HG03565 (cell line): ENCODE measurements around the gene MOCOS.

Experiments
- ATAC-seq: cut with Tn5 transposase; IDR thresholded peaks from one replicate; pipeline ENCODE4 v1.9.1; 2021; ENCODE audit warnings: mild to moderate bottlenecking, moderate library complexity; ENCODE audit not compliant: unreplicated experiment

MOCOS gene

GRCh38 chr18:36262971-36263370 lies 75.7 kb downstream of the MOCOS start:
- ATAC-seq, result no peak

GRCh38 chr18:36264283-36264682 lies 77.0 kb downstream of the MOCOS start:
- no peak for ATAC-seq

GRCh38 chr18:36265015-36265414 lies 77.7 kb downstream of the MOCOS start:
- no peak for ATAC-seq

GRCh38 chr18:36269157-36269556 lies 81.9 kb downstream of the MOCOS start:
- no peak for ATAC-seq

GRCh38 chr18:36271153-36271552 lies 83.9 kb downstream of the MOCOS start:
- ATAC-seq, result no peak

- ATAC-seq, result no peak
Measured at GRCh38 chr18:36273347-36273746, 86.0 kb downstream of the MOCOS start.

GRCh38 chr18:36274083-36274715 lies 86.9 kb downstream of the MOCOS start:
- no peak for ATAC-seq

- no peak for ATAC-seq
Measured at GRCh38 chr18:36275561-36275960, 88.3 kb downstream of the MOCOS start.

GRCh38 chr18:36279001-36279400 lies 91.7 kb downstream of the MOCOS start:
- ATAC-seq, result no peak

- ATAC-seq, result no peak
Measured at GRCh38 chr18:36281936-36282335, 94.6 kb downstream of the MOCOS start.

- no peak for ATAC-seq
Measured at GRCh38 chr18:36283448-36283847, 96.2 kb downstream of the MOCOS start.

- ATAC-seq, result no peak
Measured at GRCh38 chr18:36284268-36284667, 97.0 kb downstream of the MOCOS start.

GRCh38 chr18:36284671-36285295 lies 97.5 kb downstream of the MOCOS start:
- no peak for ATAC-seq

- no peak for ATAC-seq
Measured at GRCh38 chr18:36287653-36288052, 100.4 kb downstream of the MOCOS start.

GRCh38 chr18:36288689-36289088 lies 101.4 kb downstream of the MOCOS start:
- no peak for ATAC-seq

- no peak for ATAC-seq
Measured at GRCh38 chr18:36294031-36294430, 106.7 kb downstream of the MOCOS start.

GRCh38 chr18:36295214-36295613 lies 107.9 kb downstream of the MOCOS start:
- no peak for ATAC-seq

GRCh38 chr18:36295880-36296301 lies 108.6 kb downstream of the MOCOS start:
- no peak for ATAC-seq

- ATAC-seq, result no peak
Measured at GRCh38 chr18:36296650-36297416, 109.5 kb downstream of the MOCOS start.

- ATAC-seq, result no peak
Measured at GRCh38 chr18:36297417-36298125, 110.3 kb downstream of the MOCOS start, which contains the start of gene FHOD3. FHOD3 (plus strand) TSS chr18:36297713; CDS start chr18:36297836, 123 bp downstream.

- no peak for ATAC-seq
Measured at GRCh38 chr18:36298126-36298741, 110.9 kb downstream of the MOCOS start.
